Measurements from ENCODE around the gene BOK. TPM values are rescaled to one million over a fixed set of nuclear protein-coding genes. Genes with fewer than 3 reads are reported as not detected.

BOK gene
- total and polyA plus RNA-seq, 4 donors: 11.8 to 44.3 (median 29.1) TPM

GRCh38 chr2:241555711-241556110 is 2.8 kb upstream of the BOK start:
- H3K9ac ChIP-seq (ENCODE audit: insufficient read depth in 1 of 2, low read length in 2 of 2): no peak overlapping the region
- no peaks in the 10 kb centered on the region for H3K36me3 ChIP-seq (ENCODE audit: control insufficient read depth in 4 of 4, insufficient read depth in 4 of 4, low read length in 4 of 4)
- peak overlapping the region in 1 of 2 donors; percentile 65 for H3K27ac ChIP-seq (ENCODE audit: low read depth in 1 of 2, low read length in 1 of 2)
- ATAC-seq (ENCODE audit: insufficient read depth, low FRiP score) (no peak), DNase-seq (no peak)
- no peak for TF ChIP-seq CTCF (IDR thresholded peaks at IDR 0.05; ENCODE audit: control extremely low read depth, extremely low read depth)
- H3K27me3 ChIP-seq (ENCODE audit: control insufficient read depth in 3 of 3, insufficient read depth in 3 of 3, low read length in 2 of 3): no peaks in the 10 kb centered on the region
- peaks cover 0 to 33% (median 16%) of the 10 kb centered on the region in 5 donors for H3K4me1 ChIP-seq (ENCODE audit: control insufficient read depth in 5 of 5, insufficient read depth in 5 of 5, low read length in 5 of 5)
- H3K9me3 ChIP-seq (ENCODE audit: control insufficient read depth in 4 of 4, insufficient read depth in 3 of 4, low read length in 3 of 4): peaks cover 0 to 2% (median 0%) of the 10 kb centered on the region in 4 donors
- no peak overlapping the region for H3K4me3 ChIP-seq
- WGBS, 2 donors: 29 to 47% methylated on average over 3 of the region's 3 CpGs

GRCh38 chr2:241556746-241557145 is 1.8 kb upstream of the BOK start:
- Histone ChIP-seq H3K9ac (ENCODE audit: insufficient read depth in 1 of 2, low read length in 2 of 2) (no peak overlapping the region), H3K27ac (ENCODE audit: low read depth in 1 of 2, low read length in 1 of 2) (no peak overlapping the region), H3K27me3 (ENCODE audit: control insufficient read depth in 3 of 3, insufficient read depth in 3 of 3, low read length in 2 of 3) (no peaks in the 10 kb centered on the region), H3K36me3 (ENCODE audit: control insufficient read depth in 4 of 4, insufficient read depth in 4 of 4, low read length in 4 of 4) (no peaks in the 10 kb centered on the region), H3K4me1 (ENCODE audit: control insufficient read depth in 5 of 5, insufficient read depth in 5 of 5, low read length in 5 of 5) (peaks cover 0 to 30% (median 17%) of the 10 kb centered on the region in 5 donors), H3K9me3 (ENCODE audit: control insufficient read depth in 4 of 4, insufficient read depth in 3 of 4, low read length in 3 of 4) (peaks cover 0 to 2% (median 0%) of the 10 kb centered on the region in 4 donors), H3K4me3 (no peak overlapping the region)
- no peak for TF ChIP-seq CTCF (IDR thresholded peaks at IDR 0.05; ENCODE audit: control extremely low read depth, extremely low read depth)
- ATAC-seq (ENCODE audit: insufficient read depth, low FRiP score) (no peak), DNase-seq (no peak)

- ATAC-seq (ENCODE audit: insufficient read depth, low FRiP score) (no peak), DNase-seq (peak in 2 of 3 donors; percentile 58 to 63)
- peak overlapping the region in 1 of 2 donors; percentile 73 for H3K27ac ChIP-seq (ENCODE audit: low read depth in 1 of 2, low read length in 1 of 2)
- no peaks in the 10 kb centered on the region for H3K27me3 ChIP-seq (ENCODE audit: control insufficient read depth in 3 of 3, insufficient read depth in 3 of 3, low read length in 2 of 3)
- peaks cover 0 to 36% (median 18%) of the 10 kb centered on the region in 5 donors for H3K4me1 ChIP-seq (ENCODE audit: control insufficient read depth in 5 of 5, insufficient read depth in 5 of 5, low read length in 5 of 5)
- H3K9me3 ChIP-seq (ENCODE audit: control insufficient read depth in 4 of 4, insufficient read depth in 3 of 4, low read length in 3 of 4): peaks cover 0 to 2% (median 0%) of the 10 kb centered on the region in 4 donors
- TF ChIP-seq CTCF (IDR thresholded peaks at IDR 0.05; ENCODE audit: control extremely low read depth, extremely low read depth): no peak
- no peak overlapping the region for H3K9ac ChIP-seq (ENCODE audit: insufficient read depth in 1 of 2, low read length in 2 of 2)
- peak overlapping the region; percentile 75 for H3K4me3 ChIP-seq
- H3K36me3 ChIP-seq (ENCODE audit: control insufficient read depth in 4 of 4, insufficient read depth in 4 of 4, low read length in 4 of 4): peaks cover 0 to 8% (median under 1%) of the 10 kb centered on the region in 4 donors
- WGBS, 2 donors: 7 to 16% methylated on average over 51 to 78 of the region's 78 CpGs
Observed at GRCh38 chr2:241559323-241560161, 997 bp downstream of the BOK start.

Measured in lung (tissue), 12 donors.